Smooth muscle cell (in vitro differentiated cells): Measurements from ENCODE around the gene GALNS. TPM values are rescaled to one million over a fixed set of nuclear protein-coding genes. Genes with fewer than 3 reads are reported as not detected.
A peak's percentile ranks its signal among the peaks of the same experiment; 100 is the strongest.

Experiments
- DNase-seq: peaks from one replicate; lab custom pipeline; 2025; ENCODE audit not compliant: unreplicated experiment; lab: John Stamatoyannopoulos, UW
- H2AFZ ChIP-seq: fragments of 200-600 bp; sonication (generic); 2 replicates; pipeline ENCODE4 v1.6.0; 2016; ENCODE audit warnings: antibody characterized with exemption, low read depth, mild to moderate bottlenecking
- H3F3A ChIP-seq: fragments of 200-600 bp; sonication (generic); 2 replicates; pipeline ENCODE4 v1.6.0; 2017; ENCODE audit warnings: antibody characterized with exemption, low read depth
- H3K27ac ChIP-seq: fragments of 200-600 bp; sonication (generic); 2 replicates; pipeline ENCODE4 v1.5.1; 2016; ENCODE audit warnings: low read depth, mild to moderate bottlenecking
- H3K27me3 ChIP-seq: fragments of 200-600 bp; sonication (generic); 2 replicates; pipeline ENCODE4 v1.6.1; 2016; ENCODE audit warnings: low read depth, mild to moderate bottlenecking
- H3K36me3 ChIP-seq: fragments of 200-600 bp; sonication (generic); 2 replicates; pipeline ENCODE4 v1.5.1; 2016; ENCODE audit warnings: low read depth
- H3K4me1 ChIP-seq: fragments of 200-600 bp; sonication (generic); 2 replicates; pipeline ENCODE4 v1.5.1; 2016; ENCODE audit warnings: low read depth
- H3K4me2 ChIP-seq: fragments of 200-600 bp; sonication (generic); 2 replicates; pipeline ENCODE4 v1.6.0; 2016; ENCODE audit warnings: mild to moderate bottlenecking
- H3K4me3 ChIP-seq: fragments of 200-600 bp; sonication (generic); 2 replicates; pipeline ENCODE4 v1.5.1; 2016; ENCODE audit warnings: mild to moderate bottlenecking
- H3K79me2 ChIP-seq: fragments of 200-600 bp; sonication (generic); 2 replicates; pipeline ENCODE4 v1.6.0; 2016; ENCODE audit warnings: low read depth, mild to moderate bottlenecking
- H3K9ac ChIP-seq: fragments of 200-600 bp; sonication (generic); 2 replicates; pipeline ENCODE4 v1.6.0; 2016; ENCODE audit warnings: low read depth
- H3K9me3 ChIP-seq: fragments of 200-600 bp; sonication (generic); replicated peaks from 2 replicates; pipeline ENCODE4 v1.5.1; 2016; ENCODE audit warnings: low read depth
- H4K20me1 ChIP-seq: fragments of 200-600 bp; sonication (generic); 2 replicates; pipeline ENCODE4 v1.6.0; 2016; ENCODE audit warnings: low read depth
- CTCF ChIP-seq: fragments of 200-600 bp; sonication (generic); IDR thresholded peaks from 2 replicates; pipeline ENCODE4 v1.5.1; 2017; ENCODE audit warnings: borderline replicate concordance, mild to moderate bottlenecking, antibody characterized with exemption; ENCODE audit not compliant: insufficient read depth, poor library complexity, severe bottlenecking
- WGBS: methylation state at CpG from one replicate; pipeline ENCODE4 v1.1.7; 2016; ENCODE audit warnings: low lambda C conversion rate; 5-methylcytosine and 5-hydroxymethylcytosine counted together
- polyA plus RNA-seq: library from polyadenylated mRNA; unstranded; fragments of >200 nt; fragmentation: Nextera tagmentation; extraction: Ambion mirVana; gene quantifications from 2 replicates; pipeline ENCODE4 v1.2.1, GENCODE V29; 2016
- total RNA-seq: library from RNA; depleted of rRNA; stranded (reverse); fragments of >200 nt; gene quantifications from 2 replicates; pipeline ENCODE4 v1.2.3, GENCODE V29; 2014

GALNS gene
- total and polyA plus RNA-seq, 2 experiments from 2014 or later = 20.8 to 21.3 TPM

- no peaks in the 10 kb centered on the region for H3K79me2 ChIP-seq
- H3K9ac ChIP-seq = no peak overlapping the region
- H3K4me1 ChIP-seq = peaks cover 8% of the 10 kb centered on the region
- no peaks in the 10 kb centered on the region for H3F3A ChIP-seq
- H3K4me3 ChIP-seq = no peak overlapping the region
- H3K27me3 ChIP-seq = no peaks in the 10 kb centered on the region
- 83% methylated on average over 35 of the region's 35 CpGs for WGBS
- H3K4me2 ChIP-seq = no peak overlapping the region
- no peak overlapping the region for H2AFZ ChIP-seq
- no peaks in the 10 kb centered on the region for H3K9me3 ChIP-seq
- no peak for DNase-seq
- H3K27ac ChIP-seq = no peak overlapping the region
- H4K20me1 ChIP-seq = no peaks in the 10 kb centered on the region
- H3K36me3 ChIP-seq = no peaks in the 10 kb centered on the region
- no peak for TF ChIP-seq CTCF
Observed at GRCh38 chr16:88793251-88793954, 63.3 kb downstream of the GALNS start.

GRCh38 chr16:88792668-88793250 lies 64.0 kb downstream of the GALNS start:
- DNase-seq = no peak
- Histone ChIP-seq H3K79me2 (no peaks in the 10 kb centered on the region), H3K4me2 (no peak overlapping the region), H3F3A (no peaks in the 10 kb centered on the region), H3K36me3 (no peaks in the 10 kb centered on the region), H3K27ac (no peak overlapping the region), H2AFZ (no peak overlapping the region), H3K27me3 (no peaks in the 10 kb centered on the region), H3K9me3 (no peaks in the 10 kb centered on the region), H3K4me3 (no peak overlapping the region), H3K9ac (no peak overlapping the region), H4K20me1 (no peaks in the 10 kb centered on the region), H3K4me1 (peaks cover 8% of the 10 kb centered on the region)
- 94% methylated on average over 12 of the region's 12 CpGs for WGBS
- TF ChIP-seq CTCF = no peak

- H3K9me3 ChIP-seq = no peaks in the 10 kb centered on the region
- H3K27ac ChIP-seq = no peak overlapping the region
- no peaks in the 10 kb centered on the region for H3F3A ChIP-seq
Observed at GRCh38 chr16:88792078-88792550, 64.6 kb downstream of the GALNS start.

More at GRCh38 chr16:88792078-88792550, 64.6 kb downstream of the GALNS start:
- Histone ChIP-seq H3K79me2 (no peaks in the 10 kb centered on the region), H3K4me1 (peaks cover 8% of the 10 kb centered on the region), H3K27me3 (no peaks in the 10 kb centered on the region), H3K36me3 (no peaks in the 10 kb centered on the region), H4K20me1 (no peaks in the 10 kb centered on the region), H3K4me2 (peak overlapping the region; percentile 10), H3K9ac (no peak overlapping the region), H2AFZ (no peak overlapping the region), H3K4me3 (no peak overlapping the region)
- TF ChIP-seq CTCF = no peak
- 46% methylated on average over 13 of the region's 13 CpGs for WGBS
- no peak for DNase-seq
